Endothelial cell of umbilical vein (primary cell): ENCODE measurements around the gene HPGD.

Experiments
- CTCF ChIP-seq, 2 donors: IDR thresholded peaks; 1 replicate in 1 of 2; 2 replicates in 1 of 2; pipeline ENCODE4 v1.5.1; 2011; ENCODE audit warnings: low read length in 2 of 2, mild to moderate bottlenecking in 2 of 2, moderate library complexity in 2 of 2, control low read depth in 1 of 2, inconsistent platforms in 1 of 2, low read depth in 1 of 2; ENCODE audit not compliant: insufficient read depth in 1 of 2; ENCODE audit errors: extremely low read depth in 1 of 2
- EZH2 ChIP-seq: IDR thresholded peaks from 2 replicates; pipeline ENCODE4 v1.6.1; 2012; ENCODE audit warnings: borderline replicate concordance, low read depth, mild to moderate bottlenecking, moderate library complexity, low read length, inconsistent platforms; ENCODE audit not compliant: severe bottlenecking
- FOS ChIP-seq: IDR thresholded peaks from 2 replicates; pipeline ENCODE4 v1.6.1; 2011; ENCODE audit warnings: mild to moderate bottlenecking, low read length, moderate library complexity, borderline replicate concordance; ENCODE audit not compliant: insufficient read depth
- MAX ChIP-seq: IDR thresholded peaks from 2 replicates; pipeline ENCODE4 v1.6.1; 2011; ENCODE audit not compliant: insufficient read depth, insufficient read length
- POLR2A ChIP-seq: IDR thresholded peaks from 2 replicates; pipeline ENCODE4 v1.6.1; 2012; ENCODE audit warnings: low read depth, mild to moderate bottlenecking, control low read depth, low read length
- POLR2AphosphoS5 ChIP-seq: IDR thresholded peaks from 2 replicates; pipeline ENCODE4 v1.6.1; 2012; ENCODE audit warnings: low read depth, mild to moderate bottlenecking, control low read depth, low read length, moderate library complexity; ENCODE audit not compliant: insufficient read depth

- TF ChIP-seq MAX = no peak
- TF ChIP-seq POLR2A = no peak
- no peak for TF ChIP-seq POLR2AphosphoS5
- TF ChIP-seq CTCF (IDR thresholded peaks at IDR 0.05; ENCODE audit: extremely low read depth in 1 of 2, insufficient read depth in 1 of 2, low read depth in 1 of 2, low read length in 2 of 2) = no peak
- no peak for TF ChIP-seq EZH2
- no peak for TF ChIP-seq FOS
Measured at GRCh38 chr4:174461466-174462106, 60.7 kb downstream of the HPGD start.
